HG02973 (cell line): ENCODE measurements around the gene S100A2.

Experiments used
- ATAC-seq: cut with Tn5 transposase; IDR thresholded peaks from one replicate; pipeline ENCODE4 v1.9.1; 2021; ENCODE audit warnings: moderate library complexity; ENCODE audit not compliant: unreplicated experiment

Gene S100A2

GRCh38 chr1:153546796-153547559 lies 18.7 kb downstream of the S100A2 start:
- ATAC-seq, result no peak

GRCh38 chr1:153546371-153546770 lies 19.3 kb downstream of the S100A2 start:
- no peak for ATAC-seq

- peak; percentile 49 for ATAC-seq
These were observed 20.3 kb downstream of the S100A2 start, which contains the start of gene S100A4 for GRCh38 chr1:153545067-153546055. TSS of gene S100A4 (minus strand) at chr1:153545806. CDS start at chr1:153544794, 1,012 bp downstream.

GRCh38 chr1:153544453-153545066 lies 21.1 kb downstream of the S100A2 start:
- no peak for ATAC-seq

GRCh38 chr1:153543736-153544135 lies 21.9 kb downstream of the S100A2 start:
- no peak for ATAC-seq

GRCh38 chr1:153542956-153543711 lies 22.5 kb downstream of the S100A2 start:
- ATAC-seq, result no peak

GRCh38 chr1:153541641-153542590 lies 23.7 kb downstream of the S100A2 start:
- no peak for ATAC-seq

- ATAC-seq, result no peak
These were observed 25.0 kb downstream of the S100A2 start, which contains the start of gene S100A5 for GRCh38 chr1:153540394-153541361. TSS of gene S100A5 (minus strand) at chr1:153540934. CDS start at chr1:153540191, 743 bp downstream.

- ATAC-seq, result no peak
These were observed 26.1 kb downstream of the S100A2 start for GRCh38 chr1:153539395-153540093.

GRCh38 chr1:153538315-153538821 lies 27.3 kb downstream of the S100A2 start:
- ATAC-seq, result no peak

GRCh38 chr1:153537376-153537730 lies 28.3 kb downstream of the S100A2 start:
- no peak for ATAC-seq

- ATAC-seq, result no peak
These were observed 28.8 kb downstream of the S100A2 start for GRCh38 chr1:153536671-153537375.

GRCh38 chr1:153536012-153536670 lies 29.5 kb downstream of the S100A2 start:
- ATAC-seq, result peak; percentile 38

GRCh38 chr1:153535242-153536011 lies 30.2 kb downstream of the S100A2 start, which contains the start of gene S100A6:
TSS of gene S100A6 (minus strand) at chr1:153535991. CDS start at chr1:153535339, 652 bp downstream.
- peak; percentile 12 for ATAC-seq

- no peak for ATAC-seq
These were observed 30.8 kb downstream of the S100A2 start for GRCh38 chr1:153534925-153535241.
